ENCODE measurements around the gene C6orf141.

The C6orf141 gene

DNA sequence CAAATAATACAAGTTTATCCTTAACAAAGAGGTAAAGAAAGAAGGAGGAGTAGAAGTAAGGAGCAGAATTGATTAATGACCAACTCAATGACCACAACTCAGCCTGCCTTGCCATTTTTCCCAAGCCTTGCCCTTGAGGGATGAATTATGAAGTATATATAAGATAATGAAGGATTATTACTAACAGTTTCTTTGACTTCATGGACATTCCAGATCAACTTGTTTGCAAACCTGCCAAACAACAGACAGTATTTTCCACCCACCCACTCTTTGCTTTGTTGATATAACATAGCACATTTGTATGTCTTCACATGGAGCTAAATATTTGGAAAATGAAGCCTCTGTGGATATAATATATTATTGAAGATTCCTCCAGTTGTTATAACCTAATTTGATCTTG lies 9.9 kb upstream of the C6orf141 start:
- no peak for DNase-seq (ENCODE audit: low read depth)

DNA sequence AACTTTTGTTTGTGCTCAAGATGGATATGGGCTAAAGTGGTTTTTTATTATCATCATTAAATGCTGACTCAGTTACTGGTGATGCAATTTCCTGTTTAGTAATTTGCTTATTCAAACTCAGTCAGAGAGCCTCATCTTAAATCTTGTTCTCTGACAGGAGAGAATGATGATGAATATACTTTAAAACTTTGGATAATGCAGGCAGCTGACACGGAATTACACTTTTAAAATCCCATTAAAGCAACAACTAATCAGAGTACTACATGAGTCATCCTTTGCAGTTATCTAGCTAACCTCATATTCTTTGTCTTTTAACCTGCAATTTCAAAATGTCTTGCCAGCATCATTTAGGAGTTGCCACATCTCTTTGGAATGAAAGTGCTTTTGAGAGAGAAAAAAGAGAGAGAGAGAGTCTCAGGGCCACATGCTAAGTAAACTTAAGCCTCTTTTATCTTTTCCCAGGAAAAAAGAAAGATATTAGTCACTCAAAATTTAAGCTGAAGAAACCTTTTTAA lies 9.2 kb upstream of the C6orf141 start:
- no peak for DNase-seq (ENCODE audit: low read depth)

DNA sequence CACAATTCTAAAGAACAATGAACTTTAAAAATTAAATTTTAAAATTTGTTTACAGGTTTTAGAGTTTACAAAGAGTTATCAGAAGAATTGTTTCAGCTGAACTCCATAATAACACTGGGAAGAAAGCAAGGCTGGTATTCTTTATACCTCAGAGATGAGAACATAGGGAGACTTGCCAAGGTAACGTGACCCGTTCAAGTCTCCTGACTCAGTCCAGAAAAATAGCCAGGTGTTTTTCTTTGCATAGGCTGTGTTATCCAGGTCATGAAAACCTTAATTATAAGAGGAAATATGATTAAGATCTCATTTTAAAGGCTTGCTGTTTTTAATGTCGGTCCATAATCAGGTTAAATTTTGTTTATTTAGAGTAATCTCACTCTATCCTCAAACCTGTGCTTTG lies 8.5 kb upstream of the C6orf141 start:
- no peak for DNase-seq (ENCODE audit: low read depth)

DNA sequence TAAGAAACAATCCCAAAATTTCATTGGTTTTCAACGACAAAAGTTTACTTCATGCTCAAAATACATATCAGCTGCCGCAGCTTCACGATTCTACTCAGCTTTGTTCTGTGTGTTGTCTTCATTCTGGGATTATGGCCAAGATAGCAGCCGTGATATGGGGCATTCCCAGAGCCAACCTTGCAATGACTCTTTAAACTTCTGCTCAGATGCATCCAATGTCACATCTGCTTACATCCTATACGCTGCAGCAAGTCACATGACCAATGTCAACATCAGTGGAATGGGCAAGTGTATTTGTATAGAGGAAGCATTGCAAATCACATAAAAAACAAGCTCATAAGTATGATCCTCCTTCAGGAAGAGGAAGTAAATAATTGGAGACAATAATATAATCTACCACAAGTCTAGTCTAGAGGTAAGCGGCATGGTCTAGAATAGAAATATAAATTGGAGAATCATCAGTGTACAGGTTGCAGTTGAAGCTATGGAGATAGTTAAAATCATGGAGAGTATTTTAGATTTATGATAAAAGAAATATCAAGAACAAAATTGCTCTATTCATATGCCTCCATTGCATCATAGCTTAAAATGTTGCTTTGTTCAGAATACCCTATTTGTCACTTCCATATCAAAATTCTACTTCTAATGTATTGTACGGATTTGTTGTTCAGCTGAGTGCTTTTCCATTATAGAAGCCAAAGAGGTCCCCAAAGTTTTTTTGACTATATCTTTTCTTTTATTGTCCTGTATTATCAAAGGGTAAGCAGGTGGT lies 7.2 kb upstream of the C6orf141 start:
- no peak for DNase-seq (ENCODE audit: low read depth)

DNA sequence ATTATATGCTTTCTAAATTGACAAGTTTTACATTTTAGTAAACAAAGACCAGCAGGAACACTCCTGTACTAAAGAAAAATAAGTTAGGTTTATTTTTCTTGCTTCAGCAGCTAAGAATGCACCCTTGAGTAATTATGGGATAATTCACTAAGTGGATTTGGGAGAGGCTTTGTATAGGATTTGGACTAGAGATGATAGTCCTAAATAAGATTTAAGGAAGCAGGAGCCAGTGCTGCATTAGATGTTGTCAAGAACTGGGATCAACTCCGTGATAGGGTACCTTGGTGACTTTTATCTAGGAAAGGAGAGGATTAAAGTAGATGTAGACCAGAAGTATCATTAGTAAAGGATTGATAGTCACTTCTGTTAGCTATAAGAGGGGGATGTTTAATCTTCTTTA lies 4.1 kb upstream of the C6orf141 start:
- no peak for DNase-seq (ENCODE audit: low read depth)

DNA sequence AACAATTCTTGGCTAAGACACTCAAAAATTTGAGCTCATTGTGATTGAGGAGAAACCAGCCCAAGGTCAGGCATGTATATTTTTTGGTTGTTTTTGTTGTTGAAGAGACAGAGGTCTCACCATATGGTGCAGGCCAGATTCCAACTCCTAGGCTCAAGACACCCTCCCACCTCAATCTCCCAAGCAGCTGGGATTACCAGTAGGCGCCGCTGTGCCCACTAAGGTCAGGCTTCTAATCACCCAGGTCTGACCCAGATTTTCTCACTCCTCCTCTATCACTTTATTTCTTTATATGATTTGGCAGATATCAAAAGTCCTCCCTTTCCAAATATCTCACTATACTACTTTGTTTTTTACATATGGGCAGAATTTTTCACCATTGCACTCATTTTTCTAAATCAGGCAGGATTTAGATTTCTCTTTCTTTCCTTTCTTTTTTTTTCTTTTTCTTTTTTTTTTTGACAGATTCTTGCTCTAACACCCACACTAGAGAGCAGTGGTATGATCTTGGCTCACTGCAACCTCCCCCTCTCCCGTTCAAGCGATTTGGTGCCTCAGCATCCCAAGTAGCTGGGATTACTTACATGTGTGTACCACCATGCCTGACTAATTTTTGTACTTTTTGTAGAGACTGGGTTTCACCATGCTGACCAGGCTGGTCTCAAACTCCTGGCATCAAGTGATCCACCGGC lies 1.7 kb upstream of the C6orf141 start:
- no peak for DNase-seq (ENCODE audit: low read depth)

DNA sequence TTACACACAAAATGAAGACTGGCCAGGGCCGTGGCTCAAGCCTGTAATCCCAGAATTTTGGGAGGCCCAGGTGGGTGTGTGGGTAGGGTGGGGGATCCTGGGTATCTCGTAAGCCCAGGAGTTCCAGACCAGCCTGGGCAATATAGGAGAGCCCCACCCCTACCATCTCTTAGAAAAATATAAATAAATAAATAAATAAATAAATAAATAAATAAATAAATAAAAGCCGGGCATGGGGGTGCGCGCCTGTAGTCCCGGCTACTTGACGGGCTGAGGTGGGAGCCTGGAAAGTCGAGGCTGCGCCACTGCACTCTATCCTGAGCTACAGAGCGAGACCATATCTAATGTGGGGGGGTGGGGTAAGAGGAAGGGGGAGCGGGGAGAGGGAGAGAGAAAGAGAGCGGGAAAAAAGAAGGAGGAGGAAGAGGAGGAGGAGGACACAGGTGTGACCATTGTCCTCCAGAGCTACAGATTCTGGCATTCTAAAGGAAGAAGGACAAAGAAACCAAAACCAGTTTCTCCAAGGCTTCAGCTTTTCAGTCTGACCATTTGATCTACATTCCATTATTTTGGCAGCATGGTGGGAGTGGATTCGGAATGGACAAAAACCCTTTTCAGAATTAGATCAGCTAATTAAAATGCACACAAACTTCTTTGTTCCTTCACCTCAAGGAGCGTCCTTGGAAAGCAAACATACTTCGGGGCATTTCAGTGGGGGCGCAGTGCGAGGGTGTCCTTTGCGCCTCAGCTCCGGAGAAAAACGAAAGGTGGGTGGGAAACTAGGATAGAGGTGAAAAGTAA lies 577 bp upstream of the C6orf141 start:
- DNase-seq (ENCODE audit: low read depth): no peak

DNA sequence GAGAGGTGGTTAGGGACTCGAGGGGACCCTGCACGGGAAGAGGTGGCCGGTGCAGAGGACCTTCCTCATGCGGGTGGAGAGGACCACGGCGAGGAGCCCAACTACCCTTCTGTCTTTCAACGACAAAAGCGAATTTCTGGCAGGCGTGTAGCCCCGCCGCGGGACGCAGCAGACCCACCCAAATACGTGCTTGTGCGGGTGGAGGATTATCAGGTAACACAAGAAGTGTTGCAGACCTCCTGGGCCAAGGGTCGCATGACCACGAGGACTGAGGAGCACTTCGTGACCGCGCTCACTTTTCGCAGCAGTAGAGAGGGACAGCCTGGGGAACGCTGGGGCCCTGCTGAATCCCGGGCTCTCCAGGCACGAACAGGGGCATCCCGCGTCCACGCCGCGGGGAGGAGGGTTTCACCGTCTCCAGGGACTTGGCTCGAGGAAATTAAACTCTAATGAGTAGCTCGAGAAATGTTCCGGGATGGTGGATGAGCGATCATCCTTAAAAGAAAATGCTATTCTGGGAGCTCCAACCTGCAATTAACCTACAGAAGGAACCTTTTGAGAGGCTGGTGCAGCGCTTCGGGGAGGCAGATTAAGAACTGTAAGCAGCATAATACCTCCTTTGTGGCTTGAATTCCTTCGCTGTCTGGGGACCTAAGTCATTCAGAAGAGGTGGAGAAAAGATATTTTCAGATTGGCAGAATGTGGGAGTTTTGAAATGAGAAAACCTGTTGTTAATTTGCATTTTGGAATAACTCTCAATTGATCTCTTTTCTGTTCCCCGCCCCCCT lies 804 bp downstream of the C6orf141 start:
- no peak for DNase-seq (ENCODE audit: low read depth)

DNA sequence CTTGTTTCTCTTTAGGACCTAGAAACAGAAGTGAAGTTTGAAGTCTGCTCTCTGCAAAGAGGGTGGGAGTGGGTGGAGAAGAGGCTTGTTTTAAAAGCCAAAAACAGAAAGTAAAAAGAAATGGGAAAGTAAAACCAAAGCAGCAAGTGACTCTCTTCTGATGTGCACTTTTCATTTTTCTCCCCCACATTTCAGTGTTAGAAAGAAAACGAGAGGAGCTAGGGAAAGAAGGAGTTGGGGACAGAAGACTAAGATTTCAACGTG lies 1.3 kb downstream of the C6orf141 start:
- no peak for DNase-seq (ENCODE audit: low read depth)

DNA sequence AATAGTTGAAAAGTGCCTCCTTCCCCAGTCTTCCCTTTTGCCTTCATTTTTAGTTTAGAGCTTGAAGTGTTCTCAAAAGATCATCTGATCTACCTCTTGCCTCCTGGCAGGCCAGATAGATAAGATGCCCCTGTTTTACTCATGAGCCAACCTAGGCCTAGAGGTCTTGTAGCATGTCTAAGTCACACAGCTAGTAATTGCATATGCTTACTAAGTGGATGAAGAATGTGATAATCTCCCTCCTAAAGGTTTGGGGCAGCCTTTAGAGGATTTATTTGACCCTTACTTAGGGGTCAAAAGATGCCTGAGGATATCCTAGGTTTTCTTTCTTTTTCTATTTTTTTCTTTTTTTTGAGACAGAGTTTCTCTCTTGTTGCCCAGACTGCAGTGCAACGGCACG lies 2.1 kb downstream of the C6orf141 start:
- no peak for DNase-seq (ENCODE audit: low read depth)

DNA sequence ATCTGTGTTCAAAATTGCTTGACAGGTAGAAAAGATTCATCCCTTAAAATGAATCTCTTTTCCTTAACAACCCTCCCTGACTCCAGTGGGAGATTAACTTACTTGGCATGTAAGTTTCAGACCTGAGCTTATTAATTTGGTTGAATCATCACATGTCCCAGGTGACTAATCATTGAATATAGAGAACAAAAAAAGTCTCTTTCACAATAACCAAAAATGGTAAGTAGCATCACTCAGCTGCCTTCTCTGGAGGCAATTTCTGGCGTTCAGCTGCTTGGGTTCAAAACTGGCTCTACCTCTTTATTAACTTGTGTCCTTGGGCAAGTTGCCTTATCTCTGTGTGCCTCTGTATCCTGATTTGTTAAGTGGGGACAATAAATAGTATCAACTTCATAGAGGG lies 2.9 kb downstream of the C6orf141 start:
- DNase-seq (ENCODE audit: low read depth): no peak

DNA sequence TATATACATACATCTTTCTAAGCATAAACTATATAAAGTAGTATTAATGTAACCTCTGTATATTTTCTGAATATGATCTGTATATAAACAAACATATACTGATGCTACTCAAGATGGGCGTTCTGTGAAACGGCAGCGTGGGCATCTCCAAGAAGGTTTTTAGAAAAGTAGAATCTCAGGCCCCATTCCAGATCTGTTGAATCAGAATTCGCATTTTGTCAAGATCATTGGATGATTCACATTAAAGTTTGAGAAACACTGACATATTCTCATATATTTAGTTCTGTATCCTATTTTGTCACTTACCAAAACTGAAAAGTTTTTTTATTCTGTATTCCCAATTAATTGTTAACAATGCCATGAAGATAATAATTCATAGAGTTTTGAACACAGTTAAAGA lies 5.5 kb downstream of the C6orf141 start:
- no peak for DNase-seq (ENCODE audit: low read depth)

DNA sequence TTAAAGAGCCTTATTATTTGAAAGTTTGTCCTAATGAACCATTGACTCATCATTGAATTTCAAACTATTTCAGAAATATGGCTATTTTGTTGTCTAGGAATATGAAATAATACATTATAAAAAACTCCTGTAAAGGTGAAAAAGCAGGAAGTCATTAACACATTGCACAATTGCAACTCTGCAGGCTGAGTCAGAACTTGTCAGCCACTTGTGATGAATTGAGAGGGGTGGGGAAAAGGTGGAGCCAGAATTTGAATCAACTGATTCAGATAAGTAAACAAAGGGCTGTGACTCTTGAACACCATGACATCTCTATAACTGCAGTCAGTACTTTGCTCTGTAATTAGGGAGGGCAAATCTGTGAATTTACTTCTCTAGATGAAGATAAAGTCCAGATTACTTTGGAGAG lies 6.0 kb downstream of the C6orf141 start:
- DNase-seq (ENCODE audit: low read depth): no peak

DNA sequence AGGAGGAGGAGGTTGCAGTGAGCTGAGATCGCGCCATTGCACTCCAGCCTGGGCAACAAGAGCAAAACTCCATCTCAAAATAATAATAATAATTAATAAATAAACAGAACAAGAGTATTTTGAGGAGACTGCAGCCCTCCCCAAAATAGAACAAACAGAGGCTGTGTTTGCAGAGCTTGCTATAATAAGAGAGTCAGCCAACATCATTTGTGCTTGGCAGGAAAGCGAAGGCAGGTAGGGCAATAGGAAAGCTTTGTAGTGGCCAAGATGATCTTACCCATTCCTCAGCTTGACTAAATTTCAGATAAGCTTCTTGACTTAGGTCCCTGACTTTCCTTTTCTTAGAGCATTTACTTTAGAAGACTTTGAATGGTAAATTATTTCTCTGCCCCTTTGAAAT lies 6.7 kb downstream of the C6orf141 start:
- no peak for DNase-seq (ENCODE audit: low read depth)

DNA sequence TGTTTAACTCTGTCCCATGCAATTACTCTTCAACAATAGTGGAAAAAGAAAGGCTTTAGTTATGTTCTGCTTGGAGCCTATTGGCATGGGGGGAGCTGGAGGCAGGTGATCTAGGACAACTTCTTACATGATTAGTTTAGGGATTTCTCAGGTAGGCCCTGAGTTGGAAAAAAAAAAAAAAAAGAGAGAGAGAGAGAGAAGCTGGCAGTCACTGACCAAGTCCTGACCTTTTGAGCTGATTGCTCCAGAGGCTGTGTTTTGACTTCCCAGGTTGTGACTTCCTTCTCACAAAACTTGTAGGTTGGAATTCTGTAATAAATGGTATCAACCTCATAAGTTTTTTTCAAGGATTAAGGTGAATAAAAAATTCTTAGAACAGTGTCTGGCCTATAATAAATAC lies 7.8 kb downstream of the C6orf141 start:
- DNase-seq (ENCODE audit: low read depth): no peak

DNA sequence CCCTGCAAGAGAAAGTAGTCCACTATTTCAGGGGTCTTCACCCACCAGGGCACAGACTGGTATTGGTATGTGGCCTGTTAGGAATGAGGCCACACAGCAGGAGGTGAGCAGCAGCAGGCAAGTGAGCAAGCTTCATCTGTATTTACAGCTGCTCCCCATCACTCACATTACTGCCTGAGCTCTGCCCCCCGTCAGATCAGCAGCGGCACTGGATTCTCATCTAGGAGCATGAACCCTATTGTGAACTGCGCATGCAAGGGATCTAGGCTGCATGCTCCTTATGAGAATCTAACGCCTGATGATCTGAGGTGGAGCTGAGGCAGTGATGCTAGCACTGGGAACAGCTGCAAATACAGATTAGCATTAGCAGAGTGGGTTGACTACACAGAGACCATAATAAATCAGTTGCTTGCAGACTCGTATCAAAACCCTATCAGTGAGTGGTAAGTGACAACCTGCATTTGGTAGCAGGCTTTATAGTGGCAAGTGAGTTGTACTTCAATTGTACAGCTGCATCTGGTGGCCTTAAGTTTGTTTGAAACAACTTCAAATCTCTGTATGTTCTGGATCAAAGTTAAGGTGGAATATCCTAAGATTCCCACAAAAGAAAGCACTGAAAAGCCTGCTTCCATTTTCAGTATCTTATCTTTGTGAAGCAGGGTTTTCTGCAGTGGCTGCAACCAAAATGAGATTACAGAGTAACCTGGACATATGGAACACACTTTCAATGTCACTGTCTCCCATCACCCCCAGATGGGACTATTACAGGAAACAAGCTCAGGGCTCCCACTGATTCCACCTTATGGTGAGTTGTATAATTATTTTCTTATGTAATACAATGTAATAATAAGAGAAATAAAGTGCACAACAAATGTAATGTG lies 12.8 kb downstream of the C6orf141 start:
- no peak for DNase-seq (ENCODE audit: low read depth)

DNA sequence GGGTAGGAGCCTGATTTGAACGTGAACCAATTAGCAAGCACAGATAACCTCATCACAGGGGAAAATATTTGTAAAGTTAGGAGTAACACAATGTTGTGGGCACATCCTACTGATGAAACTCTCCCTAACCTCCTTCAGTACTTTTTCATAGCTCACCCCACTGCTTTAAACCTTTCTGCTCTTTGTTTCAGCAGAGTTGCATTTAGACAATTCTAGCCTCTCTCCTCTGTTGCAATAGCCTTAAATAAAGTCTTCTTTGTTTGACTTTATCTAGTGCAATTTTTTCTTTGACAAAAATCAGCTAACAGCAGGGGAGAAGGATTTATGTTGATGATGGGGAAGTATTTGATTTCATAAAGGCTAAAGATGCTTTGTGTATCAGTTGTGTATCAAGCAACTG lies 14.1 kb downstream of the C6orf141 start:
- DNase-seq (ENCODE audit: low read depth): no peak

DNA sequence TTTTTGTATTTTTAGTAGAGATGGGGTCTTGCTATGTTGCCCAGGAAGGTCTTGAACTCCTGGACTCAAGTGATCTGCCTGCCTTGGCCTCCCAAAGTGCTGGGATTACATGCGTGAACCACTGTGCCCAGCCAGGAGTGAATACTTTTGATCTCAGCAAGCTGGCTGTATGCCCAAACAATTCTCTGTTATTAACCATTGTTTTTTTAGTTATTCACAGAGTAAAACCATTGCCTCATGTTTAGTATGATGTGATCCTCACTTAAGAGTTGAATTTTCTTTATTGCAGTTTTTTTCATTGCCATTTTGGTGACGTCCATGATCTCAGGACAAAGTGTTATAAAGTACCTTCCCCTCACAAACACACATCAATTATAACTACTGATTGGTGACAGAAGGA lies 14.8 kb downstream of the C6orf141 start:
- DNase-seq (ENCODE audit: low read depth): no peak

DNA sequence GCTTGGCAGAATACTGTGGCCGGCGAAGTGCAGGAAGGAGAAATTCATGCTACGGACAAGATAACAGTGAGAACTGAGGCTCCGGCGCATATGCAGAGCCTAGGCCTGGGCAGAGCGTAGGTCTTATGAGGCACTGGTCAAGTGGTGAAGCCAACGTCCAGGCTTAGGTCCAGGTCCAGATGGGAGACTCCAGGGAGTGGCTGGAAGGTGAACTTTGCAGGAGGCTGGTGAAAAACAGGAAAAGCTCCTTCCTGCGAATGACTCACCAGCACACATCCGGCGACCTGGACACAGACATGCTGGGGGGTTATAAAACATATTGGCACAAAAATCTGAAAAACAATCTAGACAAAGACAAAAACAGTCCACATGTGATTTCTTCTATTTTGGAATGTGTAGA lies 15.4 kb downstream of the C6orf141 start:
- no peak for DNase-seq (ENCODE audit: low read depth)

DNA sequence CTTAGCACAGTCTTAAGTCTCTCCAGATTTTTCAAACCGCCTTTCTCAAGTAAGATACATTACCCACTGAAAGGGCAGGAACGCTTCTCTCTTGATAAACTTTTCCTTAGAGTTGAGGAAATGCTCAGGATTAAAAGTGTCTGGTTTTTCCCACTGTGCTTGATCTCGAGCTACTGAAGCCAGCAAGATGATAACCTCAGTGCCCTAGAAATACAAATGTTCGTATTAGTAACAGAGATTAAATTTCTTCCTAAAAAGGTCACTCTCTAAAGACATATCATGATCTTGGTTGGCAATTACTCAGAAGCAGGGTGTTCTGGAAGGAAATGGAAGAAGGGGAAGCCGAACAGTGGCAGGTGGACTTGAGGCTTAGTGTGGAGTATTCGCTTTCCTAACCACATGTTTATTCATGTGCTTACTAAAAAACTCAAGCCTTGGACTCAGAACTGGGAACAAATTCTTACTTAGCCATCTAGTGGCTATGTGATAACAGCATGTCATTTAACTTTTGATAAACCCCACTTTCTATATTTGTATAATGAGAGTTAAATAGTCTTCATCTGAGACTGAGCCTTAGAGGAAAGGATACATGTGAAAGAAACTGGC lies 20.1 kb downstream of the C6orf141 start:
- no peak for DNase-seq (ENCODE audit: low read depth)

DNA sequence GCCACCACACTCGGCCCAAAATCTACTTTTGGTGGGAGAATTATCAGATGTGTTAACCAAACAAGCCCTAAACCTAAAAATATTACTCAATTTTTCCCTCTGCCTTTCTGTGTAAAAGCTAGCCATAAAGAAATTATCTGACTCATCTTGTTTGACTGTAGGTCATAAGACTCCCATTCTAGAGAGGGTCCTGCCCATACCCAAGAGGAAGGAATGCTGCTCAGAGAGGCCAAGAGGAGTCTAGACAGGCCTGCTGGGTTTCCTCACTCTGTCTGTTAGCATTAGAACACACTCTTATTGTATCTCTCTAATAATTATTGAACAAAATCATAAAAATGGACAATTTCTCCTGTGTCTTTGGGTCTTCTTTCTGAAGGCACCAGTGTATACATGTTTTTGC lies 26.1 kb downstream of the C6orf141 start:
- no peak for DNase-seq (ENCODE audit: low read depth)

Data from stimulated activated CD8-positive, alpha-beta memory T cell treated with anti-CD3 and anti-CD28 coated beads, Interleukin-4, amount 100 ng/mL, for 24 hours (primary cell).